ENCODE data around the gene GPC6.

GRCh38 chr13:93736909-93737308, 510.3 kb downstream of the GPC6 start:
- TF ChIP-seq GATA3 (IDR thresholded peaks at IDR 0.05; ENCODE audit: low read depth, low read length) (no peak), GATA2 (IDR thresholded peaks at IDR 0.05; ENCODE audit: low read depth, low read length) (no peak)

Data from SH-SY5Y (cell line).